ENCODE measurements around the gene CFAP65. TPM values are rescaled to one million over a fixed set of nuclear protein-coding genes. Genes with fewer than 3 reads are reported as not detected.

The CFAP65 gene
- total RNA-seq, 1 experiment from 2014 or later: 0.44 TPM

GRCh38 chr2:219059375-219059724, 18.0 kb upstream of the CFAP65 start (continued):
- no peak for TF ChIP-seq ZNF425 (CRISPR knock-in tag; conservative IDR thresholded peaks at IDR 0.05)
- TF ChIP-seq ZNF121 (CRISPR knock-in tag; IDR thresholded peaks at IDR 0.05): no peak
- no peak for TF ChIP-seq ZNF317 (CRISPR knock-in tag; IDR thresholded peaks at IDR 0.05; ENCODE audit: borderline replicate concordance, low read depth)
- no peak for TF ChIP-seq ZNF416 (CRISPR knock-in tag; IDR thresholded peaks at IDR 0.05)
- no peak for TF ChIP-seq AR (CRISPR knock-in tag; IDR thresholded peaks at IDR 0.05)
- no peak for TF ChIP-seq ZNF281 (CRISPR knock-in tag; IDR thresholded peaks at IDR 0.05)
- no peak for TF ChIP-seq FOXP4 (CRISPR knock-in tag; IDR thresholded peaks at IDR 0.05)
- TF ChIP-seq ZNF138 (CRISPR knock-in tag; conservative IDR thresholded peaks at IDR 0.05): no peak
- no peak for TF ChIP-seq EMX1 (CRISPR knock-in tag; IDR thresholded peaks at IDR 0.05)
- no peak for TF ChIP-seq TEAD4 (CRISPR knock-in tag; IDR thresholded peaks at IDR 0.05)
- TF ChIP-seq E2F5 (CRISPR knock-in tag; IDR thresholded peaks at IDR 0.05): no peak
- TF ChIP-seq AFF4 (CRISPR knock-in tag; IDR thresholded peaks at IDR 0.05; ENCODE audit: borderline replicate concordance): no peak
